Tongue (tissue), 2 donors: ENCODE measurements around the gene CDKN2D. TPM values are rescaled to one million over a fixed set of nuclear protein-coding genes. Genes with fewer than 3 reads are reported as not detected.
"Not testable (repeated sequence)": the region's sequence is repeated elsewhere in the genome, so short reads cannot be mapped to it uniquely, and the experiment has no call there.

ENCODE experiments used
- DNase-seq: peaks from one replicate; pipeline ENCODE4 v3.0.0-alpha.2; 2015
- total RNA-seq: library from RNA; depleted of rRNA; stranded (reverse); fragments of >200 nt; gene quantifications from one replicate; pipeline ENCODE4 v1.2.3, GENCODE V29; 2014

The CDKN2D gene
- total RNA-seq, 1 donor from 2014 or later, result 13.1 TPM

GRCh38 chr19:10551698-10552301, 17.0 kb downstream of the CDKN2D start:
- DNase-seq, result no peak

- not testable (repeated sequence) for DNase-seq
These were observed 17.8 kb downstream of the CDKN2D start for GRCh38 chr19:10551006-10551405.

- no peak for DNase-seq
These were observed 18.4 kb downstream of the CDKN2D start for GRCh38 chr19:10550336-10550735.

GRCh38 chr19:10549733-10550132, 19.0 kb downstream of the CDKN2D start:
- DNase-seq, result no peak

GRCh38 chr19:10548746-10549276, 20.0 kb downstream of the CDKN2D start:
- no peak for DNase-seq

GRCh38 chr19:10546817-10547216, 22.0 kb downstream of the CDKN2D start:
- no peak for DNase-seq

- DNase-seq, result no peak
These were observed 24.0 kb downstream of the CDKN2D start for GRCh38 chr19:10544753-10545251.

GRCh38 chr19:10544242-10544752, 24.5 kb downstream of the CDKN2D start:
- DNase-seq, result no peak

- DNase-seq, result peak; percentile 88
These were observed 25.1 kb downstream of the CDKN2D start, which contains the start of gene ATG4D for GRCh38 chr19:10543420-10544241. Gene ATG4D (plus strand): TSS chr19:10543904. CDS start chr19:10544091, 187 bp downstream.

GRCh38 chr19:10543059-10543419, 25.7 kb downstream of the CDKN2D start:
- no peak for DNase-seq

- DNase-seq, result not testable (repeated sequence)
These were observed 29.8 kb downstream of the CDKN2D start for GRCh38 chr19:10539016-10539415.

- no peak for DNase-seq
These were observed 30.4 kb downstream of the CDKN2D start for GRCh38 chr19:10538204-10538983.

GRCh38 chr19:10537668-10538067, 31.1 kb downstream of the CDKN2D start:
- no peak for DNase-seq

- no peak for DNase-seq
These were observed 33.2 kb downstream of the CDKN2D start for GRCh38 chr19:10535613-10536012.

- DNase-seq, result no peak
These were observed 35.0 kb downstream of the CDKN2D start for GRCh38 chr19:10533646-10534386.

GRCh38 chr19:10532457-10532856, 36.3 kb downstream of the CDKN2D start:
- no peak for DNase-seq

GRCh38 chr19:10526887-10527286, 41.9 kb downstream of the CDKN2D start:
- DNase-seq, result not testable (repeated sequence)

GRCh38 chr19:10525636-10526035, 43.1 kb downstream of the CDKN2D start:
- DNase-seq, result no peak

- no peak for DNase-seq
These were observed 45.6 kb downstream of the CDKN2D start for GRCh38 chr19:10523135-10523636.

GRCh38 chr19:10521461-10522171, 47.2 kb downstream of the CDKN2D start:
- no peak for DNase-seq
